Mesendoderm (in vitro differentiated cells): ENCODE results near the gene F2RL3.

Experiments
- DNase-seq: peaks from one replicate; pipeline ENCODE4 v3.0.0; 2013
- H2AK5ac ChIP-seq: 2 replicates; pipeline ENCODE4 v1.6.1; 2013; ENCODE audit warnings: low read length, inconsistent platforms
- H2BK120ac ChIP-seq: 2 replicates; pipeline ENCODE4 v1.6.1; 2013; ENCODE audit warnings: low read depth, mild to moderate bottlenecking, low read length, moderate library complexity, mixed read lengths
- H2BK15ac ChIP-seq: replicated peaks from 2 replicates; pipeline ENCODE4 v1.6.1; 2013; ENCODE audit warnings: low read depth, mild to moderate bottlenecking, moderate library complexity
- H2BK5ac ChIP-seq: 2 replicates; pipeline ENCODE4 v1.6.1; 2013; ENCODE audit warnings: low read length, inconsistent platforms
- H3K18ac ChIP-seq: 2 replicates; pipeline ENCODE4 v1.6.1; 2013; ENCODE audit warnings: mild to moderate bottlenecking, low read length, mixed read lengths
- H3K23ac ChIP-seq: one replicate; pipeline ENCODE4 v1.6.1; 2013; ENCODE audit warnings: low read length
- H3K27ac ChIP-seq: 2 replicates; pipeline ENCODE4 v1.5.1; 2013; ENCODE audit warnings: low read depth, mild to moderate bottlenecking, inconsistent platforms, low read length, moderate library complexity
- H3K27me3 ChIP-seq: 2 replicates; pipeline ENCODE4 v1.6.1; 2013; ENCODE audit warnings: low read length, control low read depth, mild to moderate bottlenecking, inconsistent platforms; ENCODE audit not compliant: insufficient read depth, poor library complexity
- H3K36me3 ChIP-seq: 2 replicates; pipeline ENCODE4 v1.6.1; 2013; ENCODE audit warnings: low read length, inconsistent platforms; ENCODE audit not compliant: control insufficient read depth, insufficient read depth
- H3K4ac ChIP-seq: one replicate; pipeline ENCODE4 v1.6.1; 2013; ENCODE audit warnings: low read depth, mild to moderate bottlenecking, low read length, moderate library complexity
- H3K4me1 ChIP-seq: 2 replicates; pipeline ENCODE4 v1.6.1; 2013; ENCODE audit warnings: low read depth, low read length, inconsistent platforms; ENCODE audit not compliant: control insufficient read depth
- H3K4me2 ChIP-seq: 2 replicates; pipeline ENCODE4 v1.6.1; 2013; ENCODE audit warnings: low read length
- H3K4me3 ChIP-seq: 2 replicates; pipeline ENCODE4 v1.5.1; 2013; ENCODE audit warnings: mild to moderate bottlenecking, low read length
- H3K56ac ChIP-seq: one replicate; pipeline ENCODE4 v1.6.1; 2013; ENCODE audit warnings: low read length
- H3K79me1 ChIP-seq: 2 replicates; pipeline ENCODE4 v1.6.1; 2013; ENCODE audit warnings: low read length, inconsistent platforms
- H3K79me2 ChIP-seq: 2 replicates; pipeline ENCODE4 v1.6.1; 2013; ENCODE audit warnings: mild to moderate bottlenecking, low read length; ENCODE audit not compliant: control insufficient read depth, insufficient read depth
- H3K9ac ChIP-seq: 2 replicates; pipeline ENCODE4 v1.6.1; 2013; ENCODE audit warnings: low read length, inconsistent platforms
- H4K5ac ChIP-seq: one replicate; pipeline ENCODE4 v1.6.1; 2013; ENCODE audit warnings: low read length
- H4K8ac ChIP-seq: one replicate; pipeline ENCODE4 v1.6.1; 2013; ENCODE audit warnings: low read depth, mild to moderate bottlenecking, control low read depth, low read length, moderate library complexity
- WGBS: extraction: QIAGEN DNeasy Blood & Tissue Kit; methylation state at CpG from one replicate; pipeline ENCODE4 v1.1.7; 2013; ENCODE audit warnings: low lambda C conversion rate, missing lambda C conversion rate; ENCODE audit not compliant: insufficient coverage; ENCODE audit errors: extremely low coverage; 5-methylcytosine and 5-hydroxymethylcytosine counted together

Gene F2RL3

GRCh38 chr19:16889366-16889882 is 625 bp downstream of the F2RL3 start:
- no peak overlapping the region for H4K8ac ChIP-seq
- H3K4me1 ChIP-seq: no peaks in the 10 kb centered on the region
- H3K23ac ChIP-seq: no peak overlapping the region
- no peaks in the 10 kb centered on the region for H3K27me3 ChIP-seq
- no peak overlapping the region for H2BK15ac ChIP-seq
- H3K79me2 ChIP-seq: no peaks in the 10 kb centered on the region
- no peak overlapping the region for H3K4ac ChIP-seq
- H3K9ac ChIP-seq: no peak overlapping the region
- H3K79me1 ChIP-seq: no peaks in the 10 kb centered on the region
- no CpG with 5 or more reads among the region's 22 CpGs for WGBS
- no peak overlapping the region for H3K18ac ChIP-seq
- no peak overlapping the region for H3K27ac ChIP-seq
- no peak overlapping the region for H3K4me2 ChIP-seq
- DNase-seq: no peak
- no peak overlapping the region for H2AK5ac ChIP-seq
- no peak overlapping the region for H3K4me3 ChIP-seq
- no peak overlapping the region for H2BK120ac ChIP-seq
- H2BK5ac ChIP-seq: no peak overlapping the region
- no peak overlapping the region for H3K56ac ChIP-seq
- no peaks in the 10 kb centered on the region for H3K36me3 ChIP-seq
- no peak overlapping the region for H4K5ac ChIP-seq

GRCh38 chr19:16889883-16890460 is 1.2 kb downstream of the F2RL3 start:
- Histone ChIP-seq H2BK15ac (no peak overlapping the region), H3K23ac (no peak overlapping the region), H2BK5ac (no peak overlapping the region), H3K4me3 (no peak overlapping the region), H3K4me2 (no peak overlapping the region), H3K27me3 (no peaks in the 10 kb centered on the region), H3K9ac (no peak overlapping the region), H2AK5ac (no peak overlapping the region), H4K8ac (no peak overlapping the region), H4K5ac (no peak overlapping the region), H3K18ac (no peak overlapping the region), H3K27ac (no peak overlapping the region), H2BK120ac (no peak overlapping the region), H3K79me2 (no peaks in the 10 kb centered on the region), H3K4me1 (no peaks in the 10 kb centered on the region), H3K4ac (no peak overlapping the region), H3K56ac (no peak overlapping the region), H3K79me1 (no peaks in the 10 kb centered on the region), H3K36me3 (no peaks in the 10 kb centered on the region)
- WGBS: no CpG with 5 or more reads among the region's 48 CpGs
- DNase-seq: no peak

GRCh38 chr19:16890461-16891184 is 1.8 kb downstream of the F2RL3 start:
- Histone ChIP-seq H3K79me1 (no peaks in the 10 kb centered on the region), H2BK5ac (no peak overlapping the region), H2AK5ac (no peak overlapping the region), H3K56ac (no peak overlapping the region), H3K36me3 (no peaks in the 10 kb centered on the region), H3K4ac (no peak overlapping the region), H2BK120ac (no peak overlapping the region), H3K4me3 (no peak overlapping the region), H3K27ac (no peak overlapping the region), H4K8ac (no peak overlapping the region), H4K5ac (no peak overlapping the region), H3K27me3 (no peaks in the 10 kb centered on the region), H3K4me1 (no peaks in the 10 kb centered on the region), H3K23ac (no peak overlapping the region), H3K9ac (no peak overlapping the region), H2BK15ac (no peak overlapping the region), H3K79me2 (no peaks in the 10 kb centered on the region), H3K18ac (no peak overlapping the region), H3K4me2 (no peak overlapping the region)
- WGBS: no CpG with 5 or more reads among the region's 24 CpGs
- no peak for DNase-seq

GRCh38 chr19:16891696-16892382 is 3.0 kb downstream of the F2RL3 start:
- Histone ChIP-seq H3K9ac (no peak overlapping the region), H3K56ac (no peak overlapping the region), H3K4me1 (no peaks in the 10 kb centered on the region), H3K27me3 (no peaks in the 10 kb centered on the region), H4K8ac (no peak overlapping the region), H3K23ac (no peak overlapping the region), H3K4me2 (no peak overlapping the region), H3K79me1 (no peaks in the 10 kb centered on the region), H2BK120ac (no peak overlapping the region), H4K5ac (no peak overlapping the region), H3K79me2 (no peaks in the 10 kb centered on the region), H3K4ac (no peak overlapping the region), H3K4me3 (no peak overlapping the region), H2BK15ac (no peak overlapping the region), H2BK5ac (no peak overlapping the region), H3K27ac (no peak overlapping the region), H3K18ac (no peak overlapping the region), H3K36me3 (no peaks in the 10 kb centered on the region), H2AK5ac (no peak overlapping the region)
- no peak for DNase-seq
- no CpG with 5 or more reads among the region's 12 CpGs for WGBS

GRCh38 chr19:16892436-16892835 is 3.6 kb downstream of the F2RL3 start:
- H3K23ac ChIP-seq: no peak overlapping the region
- no peaks in the 10 kb centered on the region for H3K36me3 ChIP-seq
- no peak overlapping the region for H3K56ac ChIP-seq
- no peaks in the 10 kb centered on the region for H3K27me3 ChIP-seq
- H3K18ac ChIP-seq: no peak overlapping the region
- no peaks in the 10 kb centered on the region for H3K79me2 ChIP-seq
- no peak overlapping the region for H2BK120ac ChIP-seq
- no peaks in the 10 kb centered on the region for H3K79me1 ChIP-seq
- H3K27ac ChIP-seq: no peak overlapping the region
- no peak overlapping the region for H2AK5ac ChIP-seq
- no peak overlapping the region for H4K8ac ChIP-seq
- no CpG with 5 or more reads among the region's 4 CpGs for WGBS
- no peak for DNase-seq
- no peaks in the 10 kb centered on the region for H3K4me1 ChIP-seq
- H3K4me2 ChIP-seq: no peak overlapping the region
- no peak overlapping the region for H2BK15ac ChIP-seq
- H3K9ac ChIP-seq: no peak overlapping the region
- no peak overlapping the region for H3K4me3 ChIP-seq
- no peak overlapping the region for H3K4ac ChIP-seq
- no peak overlapping the region for H4K5ac ChIP-seq
- no peak overlapping the region for H2BK5ac ChIP-seq
